A549 (cell line): ENCODE results near the gene MARVELD2. TPM values are rescaled to one million over a fixed set of nuclear protein-coding genes. Genes with fewer than 3 reads are reported as not detected.
A peak's percentile ranks its signal among the peaks of the same experiment; 100 is the strongest.

Experiments
- ATAC-seq, 2 experiments: fragments of 200-7000 bp in 1 of 2; fragments of >200 bp in 1 of 2; cut with Nextera tagmentation in 1 of 2; cut with Tn5 transposase in 1 of 2; 3 replicates each; pipeline versions ENCODE4 v1.8.0 to v1.9.1; 2018 to 2020; ENCODE audit warnings: mild to moderate bottlenecking in 1 of 2, moderate library complexity in 1 of 2
- CTCF ChIA-PET: fragments of 300-600 bp; sonication (Branson Sonifier 250); formaldehyde crosslinking; extraction: SDS; loops from one replicate; lab custom pipeline; 2021; ENCODE audit warnings: antibody characterized with exemption, inconsistent platforms; lab: Yijun Ruan, JAX
- POLR2A ChIA-PET: fragments of 350-600 bp; formaldehyde crosslinking; extraction: SDS; loops from one replicate; lab custom pipeline; 2021; ENCODE audit warnings: antibody characterized with exemption, inconsistent platforms; lab: Yijun Ruan, JAX
- DNase-seq, 2 experiments: peaks; one replicate each; pipeline versions ENCODE4 v3.0.0 to v3.0.0-alpha.2; 2011 to 2016; ENCODE audit warnings: low read depth in 1 of 2, low spot score in 1 of 2
- FAIRE-seq: peaks from 2 replicates; lab custom pipeline; 2011; peaks lifted over from hg19 to GRCh38; lab: Jason Lieb, UNC
- H3K27ac ChIP-seq, 2 experiments: fragments of >200 bp; sonication (Bioruptor Twin); formaldehyde crosslinking; 3 replicates each; pipeline ENCODE4 v1.5.1; 2016 to 2017
- H3K4me1 ChIP-seq: fragments of >200 bp; sonication (Bioruptor Twin); formaldehyde crosslinking; 3 replicates; pipeline ENCODE4 v1.6.1; 2016
- H3K4me2 ChIP-seq: fragments of >200 bp; sonication (Bioruptor Twin); formaldehyde crosslinking; 3 replicates; pipeline ENCODE4 v1.6.1; 2016
- H3K4me3 ChIP-seq: fragments of >200 bp; sonication (Bioruptor Twin); formaldehyde crosslinking; 3 replicates; pipeline ENCODE4 v1.5.1; 2016
- H3K9me3 ChIP-seq: fragments of >200 bp; sonication (Bioruptor Twin); formaldehyde crosslinking; 3 replicates; pipeline ENCODE4 v1.6.1; 2016
- BHLHE40 ChIP-seq: IDR thresholded peaks from 2 replicates; pipeline ENCODE4 v1.6.1; 2012; ENCODE audit warnings: low read depth, low read length, inconsistent platforms
- CEBPB ChIP-seq, 2 experiments: fragments of >200 bp in 1 of 2; sonication (Bioruptor Twin) in 1 of 2; formaldehyde crosslinking in 1 of 2; IDR thresholded peaks; 2 replicates each; pipeline ENCODE4 v1.6.1; 2012 to 2016
- EHF ChIP-seq: fragments of 250-450 bp; sonication (Bioruptor Pico); IDR thresholded peaks from 2 replicates; pipeline ENCODE4 v1.5.0; 2020; ENCODE audit warnings: mild to moderate bottlenecking
- HDAC2 ChIP-seq: fragments of 200-600 bp; sonication (generic); IDR thresholded peaks from 2 replicates; pipeline ENCODE4 v1.6.1; 2016
- HEYL ChIP-seq: fragments of 250-450 bp; sonication (Bioruptor Pico); IDR thresholded peaks from 2 replicates; pipeline ENCODE4 v1.8.0; 2021; ENCODE audit warnings: mild to moderate bottlenecking, moderate library complexity
- HOXB13 ChIP-seq: fragments of 250-450 bp; sonication (Bioruptor Pico); IDR thresholded peaks from 2 replicates; pipeline ENCODE4 v1.5.0; 2020; ENCODE audit warnings: low read depth, mild to moderate bottlenecking, moderate library complexity
- HOXB5 ChIP-seq: fragments of 250-450 bp; sonication (Bioruptor Pico); IDR thresholded peaks from 2 replicates; pipeline ENCODE4 v1.5.0; 2020; ENCODE audit warnings: mild to moderate bottlenecking, moderate library complexity
- MAFK ChIP-seq: fragments of 450-650 bp; IDR thresholded peaks from 2 replicates; pipeline ENCODE4 v1.6.1; 2014; ENCODE audit not compliant: partially characterized antibody
- MAX ChIP-seq: IDR thresholded peaks from 2 replicates; pipeline ENCODE4 v1.6.1; 2012
- RCOR1 ChIP-seq: fragments of 150-350 bp; IDR thresholded peaks from 2 replicates; pipeline ENCODE4 v1.6.1; 2014; ENCODE audit warnings: antibody characterized with exemption, low read length, low read depth
- RFX5 ChIP-seq: fragments of 450-650 bp; IDR thresholded peaks from 2 replicates; pipeline ENCODE4 v1.7.1; 2014; ENCODE audit warnings: antibody characterized with exemption, mild to moderate bottlenecking, moderate library complexity
- SMC3 ChIP-seq: fragments of >200 bp; sonication (Bioruptor Twin); formaldehyde crosslinking; IDR thresholded peaks from 3 replicates; pipeline ENCODE4 v1.6.1; 2018; ENCODE audit warnings: inconsistent platforms
- SREBF2 ChIP-seq: fragments of 450-650 bp; IDR thresholded peaks from 2 replicates; pipeline ENCODE4 v1.6.1; 2014; ENCODE audit warnings: mild to moderate bottlenecking, moderate library complexity
- WGBS: methylation state at CpG from one replicate; pipeline ENCODE4 v1.1.6; 2017; ENCODE audit errors: missing lambda C conversion rate; 5-methylcytosine and 5-hydroxymethylcytosine counted together
- polyA plus RNA-seq, 4 experiments: library from polyadenylated mRNA; depleted of rRNA in 3 of 4; stranded (reverse); fragments of >200 nt; fragmentation: RNase III in 1 of 4; extraction: RNeasy Plus Mini Kit Qiagen cat#74134 plus additional on column Dnase treatment in 1 of 4; gene quantifications; 2 replicates in 3 of 4; 3 replicates in 1 of 4; pipeline ENCODE4 v1.2.3, GENCODE V29; 2011 to 2017
- TF ChIP-seq, protein P1 (sequence below): fragments of >200 bp; sonication (Bioruptor Twin); formaldehyde crosslinking; IDR thresholded peaks from 2 replicates; pipeline ENCODE4 v1.6.1; 2016
- TF ChIP-seq, protein P2 (sequence below): fragments of >200 bp; sonication (Bioruptor Twin); formaldehyde crosslinking; IDR thresholded peaks from 3 replicates; pipeline ENCODE4 v1.6.1; 2016

Gene MARVELD2
- polyA plus RNA-seq, 2 of the 4 experiments (the other 2 are of a cell fraction) = 2.3 to 10.2 TPM

- no peak for ATAC-seq
- H3K27ac ChIP-seq = no peak overlapping the region
- no peaks in the 10 kb centered on the region for H3K9me3 ChIP-seq
- TF ChIP-seq SREBF2 = no peak
- TF ChIP-seq RFX5 = no peak
- no peak for TF ChIP-seq HDAC2
- TF ChIP-seq MAFK = no peak
- TF ChIP-seq CEBPB (IDR thresholded peaks at IDR 0.05) = no peak
- TF ChIP-seq HOXB13 (CRISPR knock-in tag) = no peak
- POLR2A ChIA-PET = no interaction called here
- H3K4me1 ChIP-seq = peaks cover 7% of the 10 kb centered on the region; the same call in 1 of the 3 replicates
- H3K4me2 ChIP-seq = peak overlapping the region; percentile 87; the same call in 2 of the 3 replicates
- CTCF ChIA-PET = interaction anchor here (1.3 to 1.4 kb wide), 2 partner anchors 77 to 81 kb away, joined by 3 read pairs; no protein-coding TSS in a partner anchor
- 89% methylated on average over 6 of the region's 6 CpGs for WGBS
- no peak overlapping the region; the same call in 2 of the 3 replicates for H3K4me3 ChIP-seq
- DNase-seq = no peak
- no peak for FAIRE-seq
These were observed 1.3 kb downstream of the MARVELD2 start for GRCh38 chr5:69416180-69416579.

GRCh38 chr5:69416699-69417098 is 1.8 kb downstream of the MARVELD2 start:
- DNase-seq (no peak), FAIRE-seq (no peak), ATAC-seq (no peak)
- Histone ChIP-seq H3K4me2 (no peak overlapping the region), H3K4me3 (no peak overlapping the region), H3K4me1 (peaks cover 7% of the 10 kb centered on the region; the same call in 1 of the 3 replicates), H3K27ac (no peak overlapping the region), H3K9me3 (no peaks in the 10 kb centered on the region)
- POLR2A ChIA-PET = no interaction called here
- CTCF ChIA-PET = interaction anchor here (1.4 kb wide), 1 partner anchor 77 kb away, joined by 3 read pairs; no protein-coding TSS in a partner anchor
- TF ChIP-seq BHLHE40 (no peak), SREBF2 (no peak), HDAC2 (no peak), EHF (no peak), MAX (no peak), SMC3 (no peak), RCOR1 (no peak), HOXB5 (no peak)
- TF ChIP-seq, protein P1, sequence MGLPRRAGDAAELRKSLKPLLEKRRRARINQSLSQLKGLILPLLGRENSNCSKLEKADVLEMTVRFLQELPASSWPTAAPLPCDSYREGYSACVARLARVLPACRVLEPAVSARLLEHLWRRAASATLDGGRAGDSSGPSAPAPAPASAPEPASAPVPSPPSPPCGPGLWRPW = no peak

GRCh38 chr5:69418554-69418953 is 3.6 kb downstream of the MARVELD2 start:
- Histone ChIP-seq H3K9me3 (no peaks in the 10 kb centered on the region), H3K4me3 (no peak overlapping the region), H3K4me2 (no peak overlapping the region), H3K27ac (no peak overlapping the region), H3K4me1 (peaks cover 7% of the 10 kb centered on the region; the same call in 1 of the 3 replicates)
- CTCF ChIA-PET = no interaction called here
- peak; percentile 97 for TF ChIP-seq MAFK
- no peak for TF ChIP-seq BHLHE40
- POLR2A ChIA-PET = no interaction called here
- no peak for DNase-seq
- WGBS = 73% methylated on average over 3 of the region's 3 CpGs
- ATAC-seq = no peak
- no peak for FAIRE-seq

DNA sequence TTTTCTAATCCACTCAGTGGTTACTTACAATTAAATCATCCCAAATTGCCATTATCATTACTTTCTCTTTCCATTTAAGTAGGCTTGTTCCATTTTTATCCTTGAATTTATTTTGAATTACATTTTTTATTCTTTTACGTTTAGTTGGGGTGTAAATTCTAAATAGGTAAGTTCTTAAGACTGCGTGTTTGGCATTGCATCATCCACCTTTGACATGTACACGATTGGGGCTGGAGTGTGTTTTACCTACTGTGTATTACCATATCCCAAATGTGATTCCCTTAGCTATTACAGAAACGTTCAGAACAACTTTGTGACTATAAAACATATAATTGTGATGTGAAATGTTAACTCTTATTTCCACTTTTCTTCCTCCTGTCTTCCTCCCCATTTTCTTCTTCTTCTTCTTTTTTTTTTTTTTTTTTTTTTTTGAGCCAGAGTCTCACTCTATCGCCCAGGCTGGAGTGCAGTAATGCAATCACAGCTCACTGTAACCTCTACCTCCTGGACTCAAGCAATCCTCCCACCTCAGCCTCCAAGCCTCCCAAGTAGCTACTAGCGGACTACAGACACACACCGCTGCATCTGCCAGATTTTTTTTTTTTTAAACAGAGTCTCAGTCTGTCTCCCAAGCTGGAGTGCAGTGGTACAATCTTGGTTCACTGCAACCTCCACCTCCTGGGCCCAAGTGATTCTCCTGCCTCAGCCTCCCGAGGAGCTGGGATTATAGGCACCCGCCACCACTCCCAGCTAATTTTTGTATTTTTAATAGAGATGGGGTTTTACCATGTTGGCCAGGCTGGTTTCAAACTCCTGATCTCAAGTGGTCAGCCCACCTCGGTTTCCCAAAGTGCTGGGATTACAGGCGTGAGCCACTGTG is 16.7 kb downstream of the MARVELD2 start:
- Histone ChIP-seq H3K4me2 (no peak overlapping the region), H3K4me1 (no peaks in the 10 kb centered on the region), H3K27ac (no peak overlapping the region), H3K4me3 (no peak overlapping the region), H3K9me3 (no peaks in the 10 kb centered on the region)
- FAIRE-seq (no peak), DNase-seq (no peak), ATAC-seq (no peak)
- CTCF ChIA-PET = interaction anchor here (0.6 kb wide), 1 partner anchor 21 kb away, joined by 4 read pairs; no protein-coding TSS in a partner anchor
- POLR2A ChIA-PET = interaction anchor here (0.7 kb wide), 1 partner anchor 16 kb away, joined by 4 read pairs; no protein-coding TSS in a partner anchor
- WGBS = 78% methylated on average over 11 of the region's 11 CpGs
- no peak for TF ChIP-seq HEYL (CRISPR knock-in tag)
- TF ChIP-seq, protein P2, sequence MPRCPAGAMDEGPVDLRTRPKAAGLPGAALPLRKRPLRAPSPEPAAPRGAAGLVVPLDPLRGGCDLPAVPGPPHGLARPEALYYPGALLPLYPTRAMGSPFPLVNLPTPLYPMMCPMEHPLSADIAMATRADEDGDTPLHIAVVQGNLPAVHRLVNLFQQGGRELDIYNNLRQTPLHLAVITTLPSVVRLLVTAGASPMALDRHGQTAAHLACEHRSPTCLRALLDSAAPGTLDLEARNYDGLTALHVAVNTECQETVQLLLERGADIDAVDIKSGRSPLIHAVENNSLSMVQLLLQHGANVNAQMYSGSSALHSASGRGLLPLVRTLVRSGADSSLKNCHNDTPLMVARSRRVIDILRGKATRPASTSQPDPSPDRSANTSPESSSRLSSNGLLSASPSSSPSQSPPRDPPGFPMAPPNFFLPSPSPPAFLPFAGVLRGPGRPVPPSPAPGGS = no peak
